K562 treated with DMSO at 1 percent for 24 hours (cell line): Measurements from ENCODE around the gene HAL. TPM values are rescaled to one million over a fixed set of nuclear protein-coding genes. Genes with fewer than 3 reads are reported as not detected.

Experiments used
- total RNA-seq: library from RNA; unstranded; fragments of 300-600 nt; gene quantifications from 2 replicates; pipeline ENCODE4 v1.2.3, GENCODE V29; 2022; ENCODE audit warnings: low read depth; ENCODE audit not compliant: insufficient read depth

Gene HAL, protein sequence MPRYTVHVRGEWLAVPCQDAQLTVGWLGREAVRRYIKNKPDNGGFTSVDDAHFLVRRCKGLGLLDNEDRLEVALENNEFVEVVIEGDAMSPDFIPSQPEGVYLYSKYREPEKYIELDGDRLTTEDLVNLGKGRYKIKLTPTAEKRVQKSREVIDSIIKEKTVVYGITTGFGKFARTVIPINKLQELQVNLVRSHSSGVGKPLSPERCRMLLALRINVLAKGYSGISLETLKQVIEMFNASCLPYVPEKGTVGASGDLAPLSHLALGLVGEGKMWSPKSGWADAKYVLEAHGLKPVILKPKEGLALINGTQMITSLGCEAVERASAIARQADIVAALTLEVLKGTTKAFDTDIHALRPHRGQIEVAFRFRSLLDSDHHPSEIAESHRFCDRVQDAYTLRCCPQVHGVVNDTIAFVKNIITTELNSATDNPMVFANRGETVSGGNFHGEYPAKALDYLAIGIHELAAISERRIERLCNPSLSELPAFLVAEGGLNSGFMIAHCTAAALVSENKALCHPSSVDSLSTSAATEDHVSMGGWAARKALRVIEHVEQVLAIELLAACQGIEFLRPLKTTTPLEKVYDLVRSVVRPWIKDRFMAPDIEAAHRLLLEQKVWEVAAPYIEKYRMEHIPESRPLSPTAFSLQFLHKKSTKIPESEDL
- total RNA-seq: 0.07 TPM in 1 of 2 replicates, not detected in the other

GRCh38 chr12:95996034-95996658 is at the start of gene HAL:
HAL (minus strand) TSS chr12:95996344; CDS start chr12:95995910, 434 bp downstream.

DNA sequence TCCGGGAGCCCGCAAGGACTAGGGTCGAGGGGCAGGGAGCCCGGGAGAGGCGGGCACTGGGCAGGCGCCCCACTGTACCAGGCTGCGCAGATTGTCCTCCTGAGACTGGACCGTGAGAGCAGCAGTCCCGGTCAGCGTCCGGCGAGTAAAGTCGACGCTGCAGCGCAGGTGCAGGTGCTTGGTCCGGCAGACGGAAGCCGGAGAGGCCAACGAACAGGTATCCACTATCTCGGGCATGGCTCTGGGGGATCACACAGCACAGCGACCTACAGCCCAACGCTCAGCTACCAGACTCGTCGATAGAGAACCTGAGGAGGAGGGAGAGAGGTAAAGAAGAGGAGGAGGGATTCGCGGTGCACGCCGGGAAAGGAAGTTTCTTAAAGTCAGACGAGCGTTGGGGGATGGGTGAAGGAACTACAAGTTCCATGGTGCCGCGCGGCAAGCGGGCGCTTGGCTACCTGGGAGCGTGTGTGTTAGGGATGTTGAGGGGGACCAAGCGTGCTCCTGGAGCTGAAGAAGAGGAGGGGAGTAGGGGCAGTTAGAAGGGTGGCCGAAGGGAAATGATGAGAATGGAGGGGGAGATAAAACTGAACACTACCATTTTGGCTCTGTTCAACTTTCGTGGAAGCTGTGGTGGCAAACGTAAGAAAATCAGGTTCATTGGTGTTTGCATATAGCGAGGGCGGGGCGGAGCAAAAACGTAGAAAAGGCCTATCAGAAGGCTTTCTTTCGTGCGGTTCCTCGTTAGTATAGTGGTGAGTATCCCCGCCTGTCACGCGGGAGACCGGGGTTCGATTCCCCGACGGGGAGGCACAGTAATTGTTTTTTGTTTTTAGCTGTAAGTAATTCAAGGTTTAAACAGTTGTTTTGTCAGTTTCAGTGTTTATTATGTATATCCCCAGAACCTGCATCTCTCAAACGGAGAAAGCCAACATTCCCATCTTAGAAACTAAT is 39.4 kb upstream of the HAL start, which contains the start of gene LTA4H:
LTA4H (minus strand) TSS at position 305 of the 954 bp plus-strand sequence; CDS start at position 237, 68 bp downstream.

GRCh38 chr12:95943330-95943842 is 52.8 kb downstream of the HAL start, which contains the start of gene AMDHD1:
AMDHD1 (plus strand) TSS chr12:95943331; CDS start chr12:95943399, 68 bp downstream.

GRCh38 chr12:95942524-95943329 is 53.4 kb downstream of the HAL start, which contains the start of gene CCDC38:
CCDC38 (minus strand) TSS chr12:95942614; CDS start chr12:95936509, 6,105 bp downstream.

Other genes starting within 250 kb of the HAL start
- not detected in 2 replicates for gene NTN4, start 205.6 kb downstream of the HAL start, total RNA-seq
- 15.6 and 19.0 TPM in 2 replicates for gene SNRPF, start 137.4 kb downstream of the HAL start, total RNA-seq
- not detected in 2 replicates for gene CCDC38, start 53.7 kb downstream of the HAL start, total RNA-seq
- not detected in 2 replicates for gene AMDHD1, start 53.0 kb downstream of the HAL start, total RNA-seq
- gene LTA4H, start 39.2 kb upstream of the HAL start, total RNA-seq: 46.6 and 51.5 TPM in 2 replicates
- 3.8 and 4.7 TPM in 2 replicates for gene ELK3, start 198.0 kb upstream of the HAL start, total RNA-seq